ENCODE measurements around the gene ERI3.

ERI3 gene

DNA sequence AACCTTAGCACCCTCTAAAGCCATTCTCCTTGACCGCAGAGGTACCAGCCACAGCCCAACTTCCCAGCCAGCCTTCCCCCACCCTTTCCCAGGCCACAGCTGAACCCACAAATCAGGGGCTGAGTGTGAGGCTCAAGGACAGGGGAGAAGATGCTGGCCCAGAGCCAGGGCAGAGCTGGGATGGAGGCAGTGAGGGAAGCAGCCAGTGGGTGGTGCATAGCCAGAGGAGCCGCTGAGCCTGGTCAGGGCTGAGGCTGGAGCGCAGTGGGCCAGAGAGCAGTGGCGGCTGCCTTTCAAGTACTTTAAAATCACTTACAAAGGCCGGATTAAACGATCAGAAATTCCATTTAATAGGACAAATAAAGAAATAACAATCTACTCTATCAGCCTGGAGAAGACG is 105.5 kb downstream of the ERI3 start:
- Histone ChIP-seq H2AFZ (ENCODE audit: low read length) (no peak overlapping the region), H3K79me2 (ENCODE audit: insufficient read depth, low read length) (no peaks in the 10 kb centered on the region), H3K27me3 (ENCODE audit: insufficient read depth, low read length) (no peaks in the 10 kb centered on the region), H3K4me2 (ENCODE audit: low read length) (no peak overlapping the region), H3K4me3 (ENCODE audit: low read depth, low read length, poor library complexity, severe bottlenecking) (no peak overlapping the region), H3K27ac (ENCODE audit: low read depth, low read length, poor library complexity, severe bottlenecking) (no peak overlapping the region), H3K4me1 (ENCODE audit: insufficient read depth, low read length, severe bottlenecking) (no peaks in the 10 kb centered on the region), H3K9ac (ENCODE audit: low read length) (no peak overlapping the region), H3K36me3 (ENCODE audit: insufficient read depth, low read length) (no peaks in the 10 kb centered on the region), H4K20me1 (ENCODE audit: insufficient read depth, low read length) (no peaks in the 10 kb centered on the region), H3K9me3 (ENCODE audit: low read length) (no peaks in the 10 kb centered on the region), H3K9me2 (ENCODE audit: low read depth, low read length) (no peaks in the 10 kb centered on the region), H3F3A (ENCODE audit: insufficient read depth, low read length) (no peaks in the 10 kb centered on the region)
- TF ChIP-seq, protein P1, sequence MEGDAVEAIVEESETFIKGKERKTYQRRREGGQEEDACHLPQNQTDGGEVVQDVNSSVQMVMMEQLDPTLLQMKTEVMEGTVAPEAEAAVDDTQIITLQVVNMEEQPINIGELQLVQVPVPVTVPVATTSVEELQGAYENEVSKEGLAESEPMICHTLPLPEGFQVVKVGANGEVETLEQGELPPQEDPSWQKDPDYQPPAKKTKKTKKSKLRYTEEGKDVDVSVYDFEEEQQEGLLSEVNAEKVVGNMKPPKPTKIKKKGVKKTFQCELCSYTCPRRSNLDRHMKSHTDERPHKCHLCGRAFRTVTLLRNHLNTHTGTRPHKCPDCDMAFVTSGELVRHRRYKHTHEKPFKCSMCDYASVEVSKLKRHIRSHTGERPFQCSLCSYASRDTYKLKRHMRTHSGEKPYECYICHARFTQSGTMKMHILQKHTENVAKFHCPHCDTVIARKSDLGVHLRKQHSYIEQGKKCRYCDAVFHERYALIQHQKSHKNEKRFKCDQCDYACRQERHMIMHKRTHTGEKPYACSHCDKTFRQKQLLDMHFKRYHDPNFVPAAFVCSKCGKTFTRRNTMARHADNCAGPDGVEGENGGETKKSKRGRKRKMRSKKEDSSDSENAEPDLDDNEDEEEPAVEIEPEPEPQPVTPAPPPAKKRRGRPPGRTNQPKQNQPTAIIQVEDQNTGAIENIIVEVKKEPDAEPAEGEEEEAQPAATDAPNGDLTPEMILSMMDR (IDR thresholded peaks at IDR 0.05; ENCODE audit: low read length) = no peak
- no peak for TF ChIP-seq EZH2 (IDR thresholded peaks at IDR 0.05; ENCODE audit: borderline replicate concordance, low read length)

DNA sequence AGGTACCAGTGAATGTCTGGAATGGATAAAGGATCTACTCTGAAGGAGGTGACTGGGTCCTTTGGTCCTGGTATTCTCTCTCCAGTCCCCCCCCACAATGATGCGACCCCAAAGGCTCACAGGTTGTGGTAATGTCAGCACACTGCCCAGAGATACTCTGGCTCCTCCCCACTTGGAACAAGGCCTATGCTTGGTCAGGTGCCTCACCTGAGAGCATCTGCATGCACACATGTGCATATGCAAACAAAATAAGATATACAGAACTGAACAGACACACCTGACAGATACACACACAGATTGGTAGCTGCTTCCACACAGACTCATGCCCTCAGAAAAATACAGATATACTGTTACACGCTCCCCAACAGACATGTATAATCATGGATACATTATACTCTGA is 108.3 kb downstream of the ERI3 start:
- no peaks in the 10 kb centered on the region for H3K36me3 ChIP-seq (ENCODE audit: insufficient read depth, low read length)

DNA sequence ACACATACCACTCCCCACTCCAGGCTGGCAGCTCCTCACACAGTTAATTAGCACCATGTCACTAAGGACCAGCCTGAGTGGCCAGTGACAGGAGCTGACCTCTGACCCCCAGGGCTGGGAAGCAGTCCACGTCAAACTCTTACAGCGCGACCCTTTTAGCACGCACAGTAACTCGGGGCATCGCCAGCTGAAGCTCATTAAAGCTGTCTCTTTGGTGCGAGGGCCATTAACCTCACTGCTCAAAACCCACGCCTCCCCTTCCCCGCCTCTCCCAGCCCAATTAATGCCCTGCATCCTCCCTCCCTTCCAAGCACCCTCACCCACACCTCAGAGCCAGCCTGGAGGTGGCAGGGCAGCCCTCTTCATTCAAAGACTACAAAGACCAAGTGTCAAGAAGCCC is 110.1 kb downstream of the ERI3 start:
- Histone ChIP-seq H3K9me2 (ENCODE audit: low read depth, low read length) (no peaks in the 10 kb centered on the region), H3K79me2 (ENCODE audit: insufficient read depth, low read length) (no peaks in the 10 kb centered on the region), H3K36me3 (ENCODE audit: insufficient read depth, low read length) (no peaks in the 10 kb centered on the region), H3K9ac (ENCODE audit: low read length) (no peak overlapping the region), H3K27me3 (ENCODE audit: insufficient read depth, low read length) (no peaks in the 10 kb centered on the region), H3K4me1 (ENCODE audit: insufficient read depth, low read length, severe bottlenecking) (no peaks in the 10 kb centered on the region), H4K20me1 (ENCODE audit: insufficient read depth, low read length) (no peaks in the 10 kb centered on the region), H3K27ac (ENCODE audit: low read depth, low read length, poor library complexity, severe bottlenecking) (no peak overlapping the region), H3K4me3 (ENCODE audit: low read depth, low read length, poor library complexity, severe bottlenecking) (no peak overlapping the region), H3K9me3 (ENCODE audit: low read length) (no peaks in the 10 kb centered on the region), H2AFZ (ENCODE audit: low read length) (no peak overlapping the region), H3F3A (ENCODE audit: insufficient read depth, low read length) (no peaks in the 10 kb centered on the region), H3K4me2 (ENCODE audit: low read length) (no peak overlapping the region)
- no peak for TF ChIP-seq EZH2 (IDR thresholded peaks at IDR 0.05; ENCODE audit: borderline replicate concordance, low read length)
- TF ChIP-seq, protein P1 (IDR thresholded peaks at IDR 0.05; ENCODE audit: low read length) = no peak

More for the DNA sequence above, 108.3 kb downstream of the ERI3 start:
- no peak overlapping the region for H2AFZ ChIP-seq (ENCODE audit: low read length)
- H3K4me1 ChIP-seq (ENCODE audit: insufficient read depth, low read length, severe bottlenecking) = no peaks in the 10 kb centered on the region
- H3K9ac ChIP-seq (ENCODE audit: low read length) = no peak overlapping the region
- no peak overlapping the region for H3K4me3 ChIP-seq (ENCODE audit: low read depth, low read length, poor library complexity, severe bottlenecking)
- H3F3A ChIP-seq (ENCODE audit: insufficient read depth, low read length) = no peaks in the 10 kb centered on the region
- no peaks in the 10 kb centered on the region for H3K79me2 ChIP-seq (ENCODE audit: insufficient read depth, low read length)
- H4K20me1 ChIP-seq (ENCODE audit: insufficient read depth, low read length) = no peaks in the 10 kb centered on the region
- no peaks in the 10 kb centered on the region for H3K27me3 ChIP-seq (ENCODE audit: insufficient read depth, low read length)
- H3K4me2 ChIP-seq (ENCODE audit: low read length) = no peak overlapping the region
- H3K9me3 ChIP-seq (ENCODE audit: low read length) = no peaks in the 10 kb centered on the region
- no peaks in the 10 kb centered on the region for H3K9me2 ChIP-seq (ENCODE audit: low read depth, low read length)
- H3K27ac ChIP-seq (ENCODE audit: low read depth, low read length, poor library complexity, severe bottlenecking) = no peak overlapping the region
- TF ChIP-seq EZH2 (IDR thresholded peaks at IDR 0.05; ENCODE audit: borderline replicate concordance, low read length) = no peak
- TF ChIP-seq, protein P1 (IDR thresholded peaks at IDR 0.05; ENCODE audit: low read length) = no peak
